TTC549 (cell line): ENCODE results near the gene DYNC2I2.
"Not testable (repeated sequence)": the region's sequence is repeated elsewhere in the genome, so short reads cannot be mapped to it uniquely, and the experiment has no call there.

Source experiments
- FAIRE-seq: peaks from 2 replicates; lab custom pipeline; 2012; peaks lifted over from hg19 to GRCh38; lab: Jason Lieb, UNC

DYNC2I2 gene

GRCh38 chr9:128656416-128657343 lies at the start of gene DYNC2I2:
Gene DYNC2I2 (minus strand): TSS chr9:128656847. CDS start chr9:128656726, 121 bp downstream.
- FAIRE-seq: no peak

- FAIRE-seq: no peak
Measured at GRCh38 chr9:128706045-128706444, 49.4 kb upstream of the DYNC2I2 start.

- no peak for FAIRE-seq
Measured at GRCh38 chr9:128705051-128705965, 48.7 kb upstream of the DYNC2I2 start.

- no peak for FAIRE-seq
Measured at GRCh38 chr9:128704356-128704670, 47.7 kb upstream of the DYNC2I2 start.

- no peak for FAIRE-seq
Measured at GRCh38 chr9:128703616-128704355, 47.1 kb upstream of the DYNC2I2 start.

- no peak for FAIRE-seq
Measured at GRCh38 chr9:128702949-128703615, 46.4 kb upstream of the DYNC2I2 start.

DNA sequence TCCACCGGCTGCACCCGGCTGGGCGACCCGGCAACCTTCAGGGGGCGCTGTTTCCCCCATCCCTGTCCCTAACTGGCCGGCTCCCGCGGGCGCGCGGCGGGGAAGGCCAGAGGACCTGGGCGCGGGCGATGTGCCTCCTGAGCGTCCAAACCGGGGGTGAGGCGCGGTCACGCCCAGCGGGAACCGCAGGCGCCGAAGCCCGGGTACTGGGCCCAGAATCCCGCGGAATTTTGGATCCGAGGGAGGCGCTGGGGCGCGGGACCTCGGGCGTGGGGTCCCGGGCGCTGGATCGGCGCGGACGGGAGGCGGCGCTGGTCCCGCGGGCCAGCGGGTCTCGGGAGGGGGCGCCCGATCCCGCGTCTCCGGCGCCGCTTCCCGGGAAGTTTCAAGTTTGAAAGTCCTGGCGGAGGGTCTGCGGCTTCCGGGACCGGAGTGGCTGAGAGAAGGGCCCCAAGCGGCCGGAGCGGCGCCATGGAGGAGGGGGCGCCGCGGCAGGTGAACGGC lies 45.9 kb upstream of the DYNC2I2 start, which contains the start of gene PKN3:
Gene PKN3, plus strand, starts transcription at position 59 of the 504 bp plus-strand sequence. Its CDS starts 413 bp downstream, at position 472.
- no peak for FAIRE-seq

- no peak for FAIRE-seq
Measured at GRCh38 chr9:128701227-128701854, 44.7 kb upstream of the DYNC2I2 start.

DNA sequence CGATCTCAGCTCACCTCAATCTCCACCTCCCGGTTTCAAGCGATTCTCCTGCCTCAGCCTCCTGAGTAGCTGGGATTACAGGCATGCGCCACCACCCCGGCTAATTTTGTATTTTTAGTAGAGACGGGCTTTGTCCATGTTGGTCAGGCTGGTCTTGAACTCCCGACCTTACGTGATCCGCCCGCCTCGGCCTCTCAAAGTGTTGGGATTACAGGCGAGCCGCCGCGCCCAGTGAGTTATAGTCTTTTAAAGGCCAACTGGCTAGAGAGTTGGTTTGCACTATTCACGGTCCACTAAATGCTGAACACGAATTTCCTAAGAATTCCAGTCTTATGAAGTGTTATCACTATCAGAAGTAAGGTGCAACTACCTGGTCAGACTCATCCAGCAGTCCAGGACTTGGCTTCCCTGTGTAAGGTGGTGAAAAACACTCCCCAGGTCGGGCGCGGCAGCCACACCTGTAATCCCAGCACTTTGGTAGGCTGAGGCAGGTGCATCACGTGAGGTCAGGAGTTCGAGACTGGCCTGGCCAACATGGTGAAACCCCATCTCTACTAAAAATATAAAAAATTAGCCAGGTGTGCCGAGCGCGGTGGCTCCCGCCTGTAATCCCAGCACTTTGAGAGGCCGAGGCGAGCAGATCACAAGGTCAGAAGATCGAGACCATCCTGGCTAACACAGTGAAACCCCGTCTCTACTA lies 42.6 kb upstream of the DYNC2I2 start:
- not testable (repeated sequence) for FAIRE-seq

- FAIRE-seq: no peak
Measured at GRCh38 chr9:128696923-128697707, 40.5 kb upstream of the DYNC2I2 start.

DNA sequence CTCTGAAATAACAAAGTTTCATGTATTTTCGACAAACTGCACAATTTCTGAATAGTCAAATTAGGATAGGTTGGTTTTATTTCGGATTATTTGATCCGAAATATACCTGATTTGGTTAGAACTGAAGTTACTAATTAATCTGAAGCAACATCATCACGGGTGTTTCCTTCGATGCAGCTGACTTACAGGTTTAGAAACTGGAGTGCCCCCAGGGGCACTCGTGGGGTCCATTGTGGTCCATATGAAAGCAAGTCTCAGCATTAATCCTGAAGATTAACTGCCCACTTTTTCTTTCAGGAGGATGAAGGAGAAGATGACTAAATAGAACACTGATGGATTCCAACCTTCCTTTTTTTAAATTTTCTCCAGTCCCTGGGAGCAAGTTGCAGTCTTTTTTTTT lies 37.7 kb upstream of the DYNC2I2 start:
- no peak for FAIRE-seq

DNA sequence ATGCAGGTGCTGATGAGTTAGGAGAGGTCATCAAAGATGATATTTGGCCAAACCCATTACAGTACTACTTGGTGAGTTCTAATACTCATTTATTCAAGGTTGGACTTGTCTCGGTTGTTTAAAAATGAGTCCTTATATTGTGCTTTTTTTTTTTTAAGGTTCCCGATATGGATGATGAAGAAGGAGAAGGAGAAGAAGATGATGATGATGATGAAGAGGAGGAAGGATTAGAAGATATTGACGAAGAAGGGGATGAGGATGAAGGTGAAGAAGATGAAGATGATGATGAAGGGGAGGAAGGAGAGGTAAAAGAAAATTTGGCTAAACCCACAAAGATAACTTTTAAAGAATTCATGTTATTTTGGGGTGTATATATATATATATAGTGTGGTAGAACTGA lies 37.1 kb upstream of the DYNC2I2 start:
- not testable (repeated sequence) for FAIRE-seq

DNA sequence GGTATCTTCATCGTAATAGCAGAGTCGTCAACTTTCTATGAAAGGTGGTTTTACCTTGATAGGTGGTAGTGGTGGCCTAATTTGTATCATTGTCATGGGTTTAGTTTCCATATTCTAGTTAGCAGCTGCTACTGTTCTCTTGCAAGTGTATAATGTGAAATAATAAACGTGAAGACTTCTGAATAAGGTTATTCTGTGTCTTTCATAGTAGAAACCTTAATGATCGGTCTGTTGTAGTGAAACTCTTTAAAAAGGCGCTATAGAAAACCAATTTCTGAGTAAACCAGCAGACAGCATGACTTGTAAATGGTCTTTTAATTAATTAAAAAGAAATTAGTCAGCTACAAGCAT lies 34.0 kb upstream of the DYNC2I2 start:
- FAIRE-seq: no peak

DNA sequence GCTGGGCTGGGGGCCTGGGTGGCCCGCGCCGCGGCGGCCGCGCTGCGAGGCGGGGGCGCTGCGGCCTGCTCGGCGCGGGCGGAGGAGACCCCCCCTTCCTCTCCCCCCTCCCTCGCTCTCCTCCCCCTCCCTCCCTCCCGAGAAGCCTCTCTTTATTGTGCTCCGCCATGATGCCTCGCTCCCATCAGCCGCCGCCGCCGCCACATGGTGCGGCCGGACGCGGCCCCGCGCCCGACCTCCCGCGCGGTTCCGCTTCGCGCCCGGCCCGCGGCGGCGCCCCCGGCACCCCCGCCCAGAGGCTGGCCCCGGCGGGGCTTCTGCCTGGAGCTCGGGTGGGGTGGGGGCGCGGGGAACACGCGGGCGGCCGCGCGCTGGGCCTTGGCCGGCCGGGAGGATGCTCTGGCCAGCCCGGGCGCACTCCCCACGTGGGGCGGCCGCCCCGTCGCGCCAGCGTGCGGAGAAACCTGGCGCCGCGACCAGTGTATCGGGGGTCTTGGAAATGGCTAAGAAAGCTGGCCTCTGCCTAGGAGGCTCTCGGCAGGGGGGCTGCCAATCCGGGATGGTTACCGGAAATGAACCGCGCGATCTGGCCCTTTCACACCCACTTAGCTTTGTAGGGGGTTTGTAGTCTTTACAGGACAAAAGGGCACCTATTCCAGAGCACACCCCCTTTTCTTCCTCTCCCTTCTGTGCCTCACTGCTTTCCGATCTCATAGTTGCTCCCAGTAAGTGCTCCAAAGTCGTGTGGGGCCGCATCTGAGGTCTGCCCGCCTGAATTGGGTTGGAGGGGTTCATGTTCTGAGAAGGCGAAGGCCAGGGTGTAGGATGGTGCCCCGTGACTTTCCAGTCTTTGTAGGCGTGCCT lies 33.4 kb upstream of the DYNC2I2 start:
- no peak for FAIRE-seq

GRCh38 chr9:128689293-128689774 lies 32.7 kb upstream of the DYNC2I2 start:
- FAIRE-seq: no peak

GRCh38 chr9:128688501-128689292 lies 32.0 kb upstream of the DYNC2I2 start, which contains the start of gene SET:
Gene SET (plus strand): TSS chr9:128689222. CDS start chr9:128689583, 361 bp downstream.
- FAIRE-seq: no peak

- no peak for FAIRE-seq
Measured at GRCh38 chr9:128687453-128687852, 30.8 kb upstream of the DYNC2I2 start.
